RWPE2 (cell line): Measurements from ENCODE around the gene PRICKLE4.

Experiments used
- ATAC-seq: fragments of 200-7000 bp; cut with Tn5 transposase; 3 replicates; pipeline ENCODE4 v1.9.1; 2021; ENCODE audit warnings: low read depth
- DNase-seq: peaks from one replicate; pipeline ENCODE4 v3.0.0-alpha.2; 2020; ENCODE audit warnings: low spot score
- H3K27ac ChIP-seq: fragments of 450-650 bp; 2 replicates; pipeline ENCODE4 v1.5.1; 2017; ENCODE audit warnings: mild to moderate bottlenecking; ENCODE audit not compliant: poor library complexity, severe bottlenecking
- H3K27me3 ChIP-seq: fragments of 250-450 bp; sonication (Bioruptor Pico); 2 replicates; pipeline ENCODE4 v1.5.1; 2021; ENCODE audit warnings: mild to moderate bottlenecking, moderate library complexity; ENCODE audit not compliant: insufficient read depth, poor library complexity, severe bottlenecking
- H3K36me3 ChIP-seq: fragments of 250-450 bp; sonication (Bioruptor Pico); 2 replicates; pipeline ENCODE4 v1.5.1; 2020; ENCODE audit warnings: low read depth, mild to moderate bottlenecking, moderate library complexity
- H3K4me1 ChIP-seq: fragments of 250-450 bp; sonication (Bioruptor Pico); 2 replicates; pipeline ENCODE4 v1.5.1; 2021; ENCODE audit warnings: mild to moderate bottlenecking, moderate library complexity; ENCODE audit not compliant: insufficient read depth, poor library complexity, severe bottlenecking
- H3K4me3 ChIP-seq: fragments of 250-450 bp; sonication (Bioruptor Pico); 2 replicates; pipeline ENCODE4 v1.5.1; 2021; ENCODE audit warnings: mild to moderate bottlenecking, moderate library complexity; ENCODE audit not compliant: severe bottlenecking
- H3K9me3 ChIP-seq: fragments of 250-450 bp; sonication (Bioruptor Pico); 2 replicates; pipeline ENCODE4 v1.5.1; 2021; ENCODE audit warnings: mild to moderate bottlenecking, moderate library complexity; ENCODE audit not compliant: severe bottlenecking
- CTCF ChIP-seq: fragments of 450-650 bp; IDR thresholded peaks from one replicate; pipeline ENCODE4 v1.5.1; 2017; ENCODE audit warnings: mild to moderate bottlenecking, moderate library complexity; ENCODE audit not compliant: poor library complexity, severe bottlenecking

Gene PRICKLE4

GRCh38 chr6:41774841-41775240 is 5.7 kb upstream of the PRICKLE4 start:
- no peak overlapping the region for H3K4me3 ChIP-seq
- DNase-seq: no peak

GRCh38 chr6:41775293-41775882 is 5.2 kb upstream of the PRICKLE4 start:
- Histone ChIP-seq H3K27me3 (no peaks in the 10 kb centered on the region), H3K4me1 (peaks cover 3% of the 10 kb centered on the region), H3K27ac (no peak overlapping the region), H3K36me3 (peaks cover 55% of the 10 kb centered on the region), H3K9me3 (no peaks in the 10 kb centered on the region), H3K4me3 (no peak overlapping the region)
- no peak for DNase-seq
- ATAC-seq: no peak
- TF ChIP-seq CTCF: no peak

More at GRCh38 chr6:41774841-41775240, 5.7 kb upstream of the PRICKLE4 start:
- Histone ChIP-seq H3K36me3 (peaks cover 55% of the 10 kb centered on the region), H3K27me3 (no peaks in the 10 kb centered on the region), H3K4me1 (peaks cover 3% of the 10 kb centered on the region), H3K27ac (no peak overlapping the region), H3K9me3 (no peaks in the 10 kb centered on the region)
- ATAC-seq: no peak
- TF ChIP-seq CTCF: no peak

GRCh38 chr6:41777551-41778285 is 2.9 kb upstream of the PRICKLE4 start:
- ATAC-seq: no peak
- no peak for DNase-seq
- peaks cover 9% of the 10 kb centered on the region for H3K4me1 ChIP-seq
- H3K4me3 ChIP-seq: no peak overlapping the region
- TF ChIP-seq CTCF: no peak
- H3K27ac ChIP-seq: no peak overlapping the region
- H3K9me3 ChIP-seq: no peaks in the 10 kb centered on the region
- peaks cover 47% of the 10 kb centered on the region for H3K36me3 ChIP-seq
- H3K27me3 ChIP-seq: no peaks in the 10 kb centered on the region

- Histone ChIP-seq H3K4me3 (peak overlapping the region; percentile 70), H3K9me3 (no peaks in the 10 kb centered on the region), H3K27ac (no peak overlapping the region), H3K36me3 (peaks cover 39% of the 10 kb centered on the region), H3K27me3 (no peaks in the 10 kb centered on the region), H3K4me1 (peaks cover 9% of the 10 kb centered on the region)
- DNase-seq: no peak
- TF ChIP-seq CTCF: no peak
- ATAC-seq: no peak
Observed at GRCh38 chr6:41778895-41779294, 1.7 kb upstream of the PRICKLE4 start.

GRCh38 chr6:41779336-41779735 is 1.2 kb upstream of the PRICKLE4 start:
- no peak for TF ChIP-seq CTCF
- ATAC-seq (no peak), DNase-seq (no peak)
- Histone ChIP-seq H3K36me3 (peaks cover 37% of the 10 kb centered on the region), H3K4me1 (peaks cover 9% of the 10 kb centered on the region), H3K9me3 (no peaks in the 10 kb centered on the region), H3K27me3 (no peaks in the 10 kb centered on the region), H3K27ac (peak overlapping the region; percentile 71), H3K4me3 (peak overlapping the region; percentile 70)
